GM23338 (cell line): ENCODE data around the gene GABPB1. TPM values are rescaled to one million over a fixed set of nuclear protein-coding genes. Genes with fewer than 3 reads are reported as not detected.

Experiments
- ATAC-seq: fragments of 200-7000 bp; cut with Tn5 transposase; 3 replicates; pipeline ENCODE4 v1.9.1; 2020
- DNase-seq: peaks from one replicate; pipeline ENCODE4 v3.0.0-alpha.2; 2015; ENCODE audit warnings: low spot score
- H2AFZ ChIP-seq: fragments of 200-600 bp; sonication (generic); 2 replicates; pipeline ENCODE4 v1.8.0; 2016; ENCODE audit warnings: antibody characterized with exemption, mild to moderate bottlenecking, moderate library complexity
- H3F3A ChIP-seq: fragments of 200-600 bp; sonication (generic); replicated peaks from 2 replicates; pipeline ENCODE4 v1.8.0; 2017; ENCODE audit warnings: antibody characterized with exemption, mixed run types, low read depth
- H3K27ac ChIP-seq: fragments of 200-600 bp; sonication (generic); 2 replicates; pipeline ENCODE4 v1.6.1; 2016; ENCODE audit warnings: low read depth
- H3K27me3 ChIP-seq: fragments of 200-600 bp; sonication (generic); 2 replicates; pipeline ENCODE4 v1.8.0; 2016; ENCODE audit warnings: mild to moderate bottlenecking, mixed run types, moderate library complexity; ENCODE audit not compliant: insufficient read depth
- H3K36me3 ChIP-seq: fragments of 200-600 bp; sonication (generic); 2 replicates; pipeline ENCODE4 v1.8.0; 2016; ENCODE audit warnings: mild to moderate bottlenecking; ENCODE audit not compliant: insufficient read depth
- H3K4me1 ChIP-seq: fragments of 200-600 bp; sonication (generic); 2 replicates; pipeline ENCODE4 v1.8.0; 2016; ENCODE audit warnings: mild to moderate bottlenecking, moderate library complexity; ENCODE audit not compliant: insufficient read depth
- H3K4me2 ChIP-seq: fragments of 200-600 bp; sonication (generic); 2 replicates; pipeline ENCODE4 v1.7.1; 2017; ENCODE audit warnings: mixed run types
- H3K4me3 ChIP-seq: fragments of 200-600 bp; sonication (generic); 2 replicates; pipeline ENCODE4 v1.6.1; 2016; ENCODE audit warnings: mixed run types
- H3K79me2 ChIP-seq: fragments of 200-600 bp; sonication (generic); replicated peaks from 2 replicates; pipeline ENCODE4 v1.8.0; 2017; ENCODE audit warnings: mild to moderate bottlenecking; ENCODE audit not compliant: insufficient read depth
- H3K9me2 ChIP-seq: fragments of 200-600 bp; sonication (generic); 2 replicates; pipeline ENCODE4 v1.8.0; 2017; ENCODE audit not compliant: insufficient read depth
- H4K20me1 ChIP-seq: fragments of 200-600 bp; sonication (generic); replicated peaks from 2 replicates; pipeline ENCODE4 v1.8.0; 2017; ENCODE audit warnings: mild to moderate bottlenecking; ENCODE audit not compliant: insufficient read depth
- H3K27ac Mint-ChIP-seq: 2 replicates; pipeline ENCODE4 v1.8.0; 2020; ENCODE audit warnings: inconsistent platforms, mild to moderate bottlenecking, moderate library complexity, mixed read lengths
- H3K27me3 Mint-ChIP-seq: 3 replicates; pipeline ENCODE4 v1.8.0; 2022; ENCODE audit warnings: low read depth, mild to moderate bottlenecking, moderate library complexity, mixed read lengths, inconsistent platforms; ENCODE audit not compliant: insufficient read depth, poor library complexity
- H3K36me3 Mint-ChIP-seq: 3 replicates; pipeline ENCODE4 v1.8.0; 2021; ENCODE audit warnings: low read depth, mild to moderate bottlenecking, inconsistent platforms, moderate library complexity, mixed read lengths
- H3K4me1 Mint-ChIP-seq: 3 replicates; pipeline ENCODE4 v1.8.0; 2020; ENCODE audit warnings: mild to moderate bottlenecking, inconsistent platforms, mixed read lengths
- H3K4me3 Mint-ChIP-seq: 3 replicates; pipeline ENCODE4 v1.8.0; 2021; ENCODE audit warnings: moderate library complexity, mild to moderate bottlenecking, inconsistent platforms, mixed read lengths
- H3K9me3 Mint-ChIP-seq: 3 replicates; pipeline ENCODE4 v1.8.0; 2020; ENCODE audit warnings: moderate library complexity, mild to moderate bottlenecking, inconsistent platforms, mixed read lengths
- CREB1 ChIP-seq: fragments of 250-450 bp; sonication (Bioruptor Pico); IDR thresholded peaks from 2 replicates; pipeline ENCODE4 v1.5.0; 2020; ENCODE audit warnings: low read depth, mild to moderate bottlenecking, moderate library complexity
- CTCF ChIP-seq, 2 experiments: fragments of 200-600 bp in 1 of 2; sonication (generic) in 1 of 2; conservative IDR thresholded peaks; 2 replicates each; pipeline versions ENCODE4 v1.5.1 to v1.6.1; 2016 to 2017; ENCODE audit warnings: antibody characterized with exemption in 2 of 2, low read depth in 2 of 2, mild to moderate bottlenecking in 2 of 2, moderate library complexity in 1 of 2
- EZH2 ChIP-seq: fragments of 200-600 bp; sonication (generic); IDR thresholded peaks from one replicate; pipeline ENCODE4 v1.8.0; 2017; ENCODE audit warnings: antibody characterized with exemption, mild to moderate bottlenecking, low read depth; ENCODE audit not compliant: unreplicated experiment
- EZH2phosphoT487 ChIP-seq: fragments of 200-600 bp; sonication (generic); IDR thresholded peaks from one replicate; pipeline ENCODE4 v1.8.1; 2018; ENCODE audit warnings: antibody characterized with exemption; ENCODE audit not compliant: unreplicated experiment
- JUNB ChIP-seq: IDR thresholded peaks from one replicate; pipeline ENCODE4 v1.6.1; 2016; ENCODE audit warnings: antibody characterized with exemption; ENCODE audit not compliant: unreplicated experiment
- NANOG ChIP-seq: IDR thresholded peaks from 2 replicates; pipeline ENCODE4 v1.6.1; 2016; ENCODE audit warnings: antibody characterized with exemption, borderline replicate concordance
- POLR2AphosphoS5 ChIP-seq: IDR thresholded peaks from 2 replicates; pipeline ENCODE4 v1.6.1; 2016; ENCODE audit warnings: antibody characterized with exemption, low read depth
- STAT1 ChIP-seq: IDR thresholded peaks from one replicate; pipeline ENCODE4 v1.6.1; 2016; ENCODE audit warnings: antibody characterized with exemption; ENCODE audit not compliant: unreplicated experiment
- ZNF114 ChIP-seq: fragments of 250-450 bp; sonication (Bioruptor Pico); IDR thresholded peaks from 2 replicates; pipeline ENCODE4 v1.5.0; 2020; ENCODE audit warnings: mild to moderate bottlenecking, moderate library complexity
- polyA plus RNA-seq: library from polyadenylated mRNA; unstranded; fragments of >200 nt; fragmentation: Nextera tagmentation; extraction: Ambion mirVana; gene quantifications from 2 replicates; pipeline ENCODE4 v1.2.1, GENCODE V29; 2016
- total RNA-seq: library from RNA; depleted of rRNA; stranded (reverse); fragments of >200 nt; shearing (Covaris generic); gene quantifications from 2 replicates; pipeline ENCODE4 v1.2.3, GENCODE V29; 2014
- TF ChIP-seq, protein P1 (sequence below): IDR thresholded peaks from 2 replicates; pipeline ENCODE4 v1.6.1; 2016; ENCODE audit warnings: antibody characterized with exemption
- TF ChIP-seq, protein P2 (sequence below): fragments of 250-450 bp; sonication (Bioruptor Pico); IDR thresholded peaks from 2 replicates; pipeline ENCODE4 v1.5.0; 2020; ENCODE audit warnings: mild to moderate bottlenecking, moderate library complexity
- TF ChIP-seq, protein P3 (sequence below): IDR thresholded peaks from one replicate; pipeline ENCODE4 v1.6.1; 2018; ENCODE audit warnings: antibody characterized with exemption; ENCODE audit not compliant: unreplicated experiment

Gene GABPB1
- total and polyA plus RNA-seq, 2 experiments from 2014 or later: 34.4 to 53.9 TPM

GRCh38 chr15:50281427-50281826 is 73.6 kb downstream of the GABPB1 start:
- Histone ChIP-seq H4K20me1 (no peaks in the 10 kb centered on the region), H3K9me2 (no peaks in the 10 kb centered on the region), H3K4me2 (no peak overlapping the region), H3K79me2 (no peaks in the 10 kb centered on the region), H3K27ac (no peak overlapping the region), H2AFZ (no peak overlapping the region), H3F3A (no peaks in the 10 kb centered on the region), H3K4me1 (no peaks in the 10 kb centered on the region), H3K4me3 (no peak overlapping the region), H3K36me3 (no peaks in the 10 kb centered on the region), H3K27me3 (no peaks in the 10 kb centered on the region)
- ATAC-seq: no peak
- no peak overlapping the region for H3K4me3 Mint-ChIP-seq
- no peak for DNase-seq
- H3K36me3 Mint-ChIP-seq: peaks cover 6% of the 10 kb centered on the region; the same call in 1 of the 3 replicates
- TF ChIP-seq, protein P1, sequence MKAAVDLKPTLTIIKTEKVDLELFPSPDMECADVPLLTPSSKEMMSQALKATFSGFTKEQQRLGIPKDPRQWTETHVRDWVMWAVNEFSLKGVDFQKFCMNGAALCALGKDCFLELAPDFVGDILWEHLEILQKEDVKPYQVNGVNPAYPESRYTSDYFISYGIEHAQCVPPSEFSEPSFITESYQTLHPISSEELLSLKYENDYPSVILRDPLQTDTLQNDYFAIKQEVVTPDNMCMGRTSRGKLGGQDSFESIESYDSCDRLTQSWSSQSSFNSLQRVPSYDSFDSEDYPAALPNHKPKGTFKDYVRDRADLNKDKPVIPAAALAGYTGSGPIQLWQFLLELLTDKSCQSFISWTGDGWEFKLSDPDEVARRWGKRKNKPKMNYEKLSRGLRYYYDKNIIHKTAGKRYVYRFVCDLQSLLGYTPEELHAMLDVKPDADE: no peak
- TF ChIP-seq EZH2phosphoT487 (no peak), STAT1 (no peak), EZH2 (no peak), JUNB (no peak), CTCF (conservative IDR thresholded peaks at IDR 0.05; ENCODE audit: low read depth in 2 of 2) (no peak), ZNF114 (CRISPR knock-in tag) (no peak), NANOG (no peak), POLR2AphosphoS5 (no peak), CREB1 (CRISPR knock-in tag) (no peak)
- TF ChIP-seq, protein P2, sequence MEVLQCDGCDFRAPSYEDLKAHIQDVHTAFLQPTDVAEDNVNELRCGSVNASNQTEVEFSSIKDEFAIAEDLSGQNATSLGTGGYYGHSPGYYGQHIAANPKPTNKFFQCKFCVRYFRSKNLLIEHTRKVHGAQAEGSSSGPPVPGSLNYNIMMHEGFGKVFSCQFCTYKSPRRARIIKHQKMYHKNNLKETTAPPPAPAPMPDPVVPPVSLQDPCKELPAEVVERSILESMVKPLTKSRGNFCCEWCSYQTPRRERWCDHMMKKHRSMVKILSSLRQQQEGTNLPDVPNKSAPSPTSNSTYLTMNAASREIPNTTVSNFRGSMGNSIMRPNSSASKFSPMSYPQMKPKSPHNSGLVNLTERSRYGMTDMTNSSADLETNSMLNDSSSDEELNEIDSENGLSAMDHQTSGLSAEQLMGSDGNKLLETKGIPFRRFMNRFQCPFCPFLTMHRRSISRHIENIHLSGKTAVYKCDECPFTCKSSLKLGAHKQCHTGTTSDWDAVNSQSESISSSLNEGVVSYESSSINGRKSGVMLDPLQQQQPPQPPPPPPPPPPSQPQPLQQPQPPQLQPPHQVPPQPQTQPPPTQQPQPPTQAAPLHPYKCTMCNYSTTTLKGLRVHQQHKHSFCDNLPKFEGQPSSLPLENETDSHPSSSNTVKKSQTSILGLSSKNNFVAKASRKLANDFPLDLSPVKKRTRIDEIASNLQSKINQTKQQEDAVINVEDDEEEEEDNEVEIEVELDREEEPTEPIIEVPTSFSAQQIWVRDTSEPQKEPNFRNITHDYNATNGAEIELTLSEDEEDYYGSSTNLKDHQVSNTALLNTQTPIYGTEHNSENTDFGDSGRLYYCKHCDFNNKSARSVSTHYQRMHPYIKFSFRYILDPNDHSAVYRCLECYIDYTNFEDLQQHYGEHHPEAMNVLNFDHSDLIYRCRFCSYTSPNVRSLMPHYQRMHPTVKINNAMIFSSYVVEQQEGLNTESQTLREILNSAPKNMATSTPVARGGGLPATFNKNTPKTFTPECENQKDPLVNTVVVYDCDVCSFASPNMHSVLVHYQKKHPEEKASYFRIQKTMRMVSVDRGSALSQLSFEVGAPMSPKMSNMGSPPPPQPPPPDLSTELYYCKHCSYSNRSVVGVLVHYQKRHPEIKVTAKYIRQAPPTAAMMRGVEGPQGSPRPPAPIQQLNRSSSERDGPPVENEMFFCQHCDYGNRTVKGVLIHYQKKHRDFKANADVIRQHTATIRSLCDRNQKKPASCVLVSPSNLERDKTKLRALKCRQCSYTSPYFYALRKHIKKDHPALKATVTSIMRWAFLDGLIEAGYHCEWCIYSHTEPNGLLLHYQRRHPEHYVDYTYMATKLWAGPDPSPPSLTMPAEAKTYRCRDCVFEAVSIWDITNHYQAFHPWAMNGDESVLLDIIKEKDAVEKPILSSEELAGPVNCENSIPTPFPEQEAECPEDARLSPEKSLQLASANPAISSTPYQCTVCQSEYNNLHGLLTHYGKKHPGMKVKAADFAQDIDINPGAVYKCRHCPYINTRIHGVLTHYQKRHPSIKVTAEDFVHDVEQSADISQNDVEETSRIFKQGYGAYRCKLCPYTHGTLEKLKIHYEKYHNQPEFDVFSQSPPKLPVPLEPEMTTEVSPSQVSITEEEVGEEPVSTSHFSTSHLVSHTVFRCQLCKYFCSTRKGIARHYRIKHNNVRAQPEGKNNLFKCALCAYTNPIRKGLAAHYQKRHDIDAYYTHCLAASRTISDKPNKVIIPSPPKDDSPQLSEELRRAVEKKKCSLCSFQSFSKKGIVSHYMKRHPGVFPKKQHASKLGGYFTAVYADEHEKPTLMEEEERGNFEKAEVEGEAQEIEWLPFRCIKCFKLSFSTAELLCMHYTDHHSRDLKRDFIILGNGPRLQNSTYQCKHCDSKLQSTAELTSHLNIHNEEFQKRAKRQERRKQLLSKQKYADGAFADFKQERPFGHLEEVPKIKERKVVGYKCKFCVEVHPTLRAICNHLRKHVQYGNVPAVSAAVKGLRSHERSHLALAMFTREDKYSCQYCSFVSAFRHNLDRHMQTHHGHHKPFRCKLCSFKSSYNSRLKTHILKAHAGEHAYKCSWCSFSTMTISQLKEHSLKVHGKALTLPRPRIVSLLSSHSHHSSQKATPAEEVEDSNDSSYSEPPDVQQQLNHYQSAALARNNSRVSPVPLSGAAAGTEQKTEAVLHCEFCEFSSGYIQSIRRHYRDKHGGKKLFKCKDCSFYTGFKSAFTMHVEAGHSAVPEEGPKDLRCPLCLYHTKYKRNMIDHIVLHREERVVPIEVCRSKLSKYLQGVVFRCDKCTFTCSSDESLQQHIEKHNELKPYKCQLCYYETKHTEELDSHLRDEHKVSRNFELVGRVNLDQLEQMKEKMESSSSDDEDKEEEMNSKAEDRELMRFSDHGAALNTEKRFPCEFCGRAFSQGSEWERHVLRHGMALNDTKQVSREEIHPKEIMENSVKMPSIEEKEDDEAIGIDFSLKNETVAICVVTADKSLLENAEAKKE (CRISPR knock-in tag): no peak
- TF ChIP-seq, protein P3, sequence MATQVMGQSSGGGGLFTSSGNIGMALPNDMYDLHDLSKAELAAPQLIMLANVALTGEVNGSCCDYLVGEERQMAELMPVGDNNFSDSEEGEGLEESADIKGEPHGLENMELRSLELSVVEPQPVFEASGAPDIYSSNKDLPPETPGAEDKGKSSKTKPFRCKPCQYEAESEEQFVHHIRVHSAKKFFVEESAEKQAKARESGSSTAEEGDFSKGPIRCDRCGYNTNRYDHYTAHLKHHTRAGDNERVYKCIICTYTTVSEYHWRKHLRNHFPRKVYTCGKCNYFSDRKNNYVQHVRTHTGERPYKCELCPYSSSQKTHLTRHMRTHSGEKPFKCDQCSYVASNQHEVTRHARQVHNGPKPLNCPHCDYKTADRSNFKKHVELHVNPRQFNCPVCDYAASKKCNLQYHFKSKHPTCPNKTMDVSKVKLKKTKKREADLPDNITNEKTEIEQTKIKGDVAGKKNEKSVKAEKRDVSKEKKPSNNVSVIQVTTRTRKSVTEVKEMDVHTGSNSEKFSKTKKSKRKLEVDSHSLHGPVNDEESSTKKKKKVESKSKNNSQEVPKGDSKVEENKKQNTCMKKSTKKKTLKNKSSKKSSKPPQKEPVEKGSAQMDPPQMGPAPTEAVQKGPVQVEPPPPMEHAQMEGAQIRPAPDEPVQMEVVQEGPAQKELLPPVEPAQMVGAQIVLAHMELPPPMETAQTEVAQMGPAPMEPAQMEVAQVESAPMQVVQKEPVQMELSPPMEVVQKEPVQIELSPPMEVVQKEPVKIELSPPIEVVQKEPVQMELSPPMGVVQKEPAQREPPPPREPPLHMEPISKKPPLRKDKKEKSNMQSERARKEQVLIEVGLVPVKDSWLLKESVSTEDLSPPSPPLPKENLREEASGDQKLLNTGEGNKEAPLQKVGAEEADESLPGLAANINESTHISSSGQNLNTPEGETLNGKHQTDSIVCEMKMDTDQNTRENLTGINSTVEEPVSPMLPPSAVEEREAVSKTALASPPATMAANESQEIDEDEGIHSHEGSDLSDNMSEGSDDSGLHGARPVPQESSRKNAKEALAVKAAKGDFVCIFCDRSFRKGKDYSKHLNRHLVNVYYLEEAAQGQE: no peak
- no peaks in the 10 kb centered on the region for H3K4me1 Mint-ChIP-seq
- H3K27ac Mint-ChIP-seq: no peak overlapping the region
- no peaks in the 10 kb centered on the region for H3K27me3 Mint-ChIP-seq
- H3K9me3 Mint-ChIP-seq: no peaks in the 10 kb centered on the region
